Vagina (tissue), 2 donors: ENCODE measurements around the gene C1orf87.

Experiments used
- POLR2A ChIP-seq, 2 donors: fragments of 450-650 bp; IDR thresholded peaks; one replicate each; pipeline ENCODE4 v1.6.1; 2017; ENCODE audit warnings: antibody characterized with exemption in 2 of 2, mild to moderate bottlenecking in 2 of 2, moderate library complexity in 2 of 2
- POLR2AphosphoS5 ChIP-seq, 2 donors: sonication (generic); formaldehyde crosslinking; IDR thresholded peaks; one replicate each; pipeline ENCODE4 v1.9.0; 2017; ENCODE audit warnings: antibody characterized with exemption in 2 of 2, mild to moderate bottlenecking in 2 of 2, low read depth in 1 of 2; ENCODE audit not compliant: insufficient read depth in 1 of 2
- TF ChIP-seq, protein P1 (sequence below), 3 experiments: fragments of 450-650 bp in 2 of 3; fragments of 200-600 bp in 1 of 3; sonication (generic) in 1 of 3; IDR thresholded peaks; one replicate each; pipeline ENCODE4 v1.5.1; 2017 to 2019; ENCODE audit warnings: antibody characterized with exemption in 3 of 3, mild to moderate bottlenecking in 2 of 3, moderate library complexity in 2 of 3

DNA sequence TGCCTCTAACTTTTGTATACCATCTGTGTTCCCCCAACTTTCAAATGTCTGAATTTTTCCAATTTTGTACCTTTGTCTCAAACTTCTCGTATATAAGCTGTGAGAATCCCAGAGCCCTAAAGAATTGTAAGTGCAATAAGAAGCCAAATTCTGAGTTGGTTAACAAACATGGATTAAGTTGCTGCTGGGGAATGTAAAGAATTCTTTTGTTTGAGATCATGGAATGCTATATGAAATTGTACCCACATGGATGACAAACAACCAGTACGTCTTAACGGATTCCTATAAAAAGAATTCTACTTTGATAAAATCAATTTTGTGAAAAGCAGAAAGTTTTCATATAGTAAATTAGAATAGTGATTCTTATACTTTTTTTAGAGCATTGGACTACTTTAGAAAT is 74.6 kb downstream of the C1orf87 start:
- TF ChIP-seq, protein P1, sequence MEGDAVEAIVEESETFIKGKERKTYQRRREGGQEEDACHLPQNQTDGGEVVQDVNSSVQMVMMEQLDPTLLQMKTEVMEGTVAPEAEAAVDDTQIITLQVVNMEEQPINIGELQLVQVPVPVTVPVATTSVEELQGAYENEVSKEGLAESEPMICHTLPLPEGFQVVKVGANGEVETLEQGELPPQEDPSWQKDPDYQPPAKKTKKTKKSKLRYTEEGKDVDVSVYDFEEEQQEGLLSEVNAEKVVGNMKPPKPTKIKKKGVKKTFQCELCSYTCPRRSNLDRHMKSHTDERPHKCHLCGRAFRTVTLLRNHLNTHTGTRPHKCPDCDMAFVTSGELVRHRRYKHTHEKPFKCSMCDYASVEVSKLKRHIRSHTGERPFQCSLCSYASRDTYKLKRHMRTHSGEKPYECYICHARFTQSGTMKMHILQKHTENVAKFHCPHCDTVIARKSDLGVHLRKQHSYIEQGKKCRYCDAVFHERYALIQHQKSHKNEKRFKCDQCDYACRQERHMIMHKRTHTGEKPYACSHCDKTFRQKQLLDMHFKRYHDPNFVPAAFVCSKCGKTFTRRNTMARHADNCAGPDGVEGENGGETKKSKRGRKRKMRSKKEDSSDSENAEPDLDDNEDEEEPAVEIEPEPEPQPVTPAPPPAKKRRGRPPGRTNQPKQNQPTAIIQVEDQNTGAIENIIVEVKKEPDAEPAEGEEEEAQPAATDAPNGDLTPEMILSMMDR (IDR thresholded peaks at IDR 0.05): no peak
- TF ChIP-seq POLR2A (IDR thresholded peaks at IDR 0.05) (no peak), POLR2AphosphoS5 (IDR thresholded peaks at IDR 0.05; ENCODE audit: insufficient read depth in 1 of 2, low read depth in 1 of 2) (no peak)
